PC-3 (cell line): ENCODE measurements around the gene BCAP29. TPM values are rescaled to one million over a fixed set of nuclear protein-coding genes. Genes with fewer than 3 reads are reported as not detected.

ENCODE experiments used
- ATAC-seq: fragments of 200-7000 bp; cut with Tn5 transposase; 2 replicates; pipeline ENCODE4 v1.9.1; 2020; ENCODE audit warnings: mild to moderate bottlenecking, moderate library complexity
- BruUV-seq: library from RNA; stranded (reverse); fragments of 400-500 nt; replicated peaks from 2 replicates; lab custom pipeline; 2021; lab: Mats Ljungman, UMichigan
- CTCF ChIA-PET: fragments of 300-600 bp; sonication (Branson Sonifier 250); formaldehyde crosslinking; loops from one replicate; lab custom pipeline; 2022; ENCODE audit warnings: antibody characterized with exemption; lab: Charles Lee
- POLR2A ChIA-PET: fragments of 300-600 bp; sonication (Branson Sonifier 250); formaldehyde crosslinking; loops from one replicate; lab custom pipeline; 2022; ENCODE audit warnings: antibody characterized with exemption; ENCODE audit not compliant: unreplicated experiment; lab: Charles Lee
- DNase-seq: peaks from one replicate; pipeline ENCODE4 v3.0.0-alpha.2; 2015
- H2AFZ ChIP-seq: fragments of 300-600 bp; sonication (generic); 2 replicates; pipeline ENCODE4 v1.6.0; 2016; ENCODE audit warnings: antibody characterized with exemption, low read length
- H3F3A ChIP-seq: fragments of 300-600 bp; sonication (generic); one replicate; pipeline ENCODE4 v1.6.0; 2017; ENCODE audit warnings: antibody characterized with exemption, low read length, control low read depth, mild to moderate bottlenecking; ENCODE audit not compliant: unreplicated experiment
- H3K27ac ChIP-seq: fragments of 300-600 bp; sonication (generic); 2 replicates; pipeline ENCODE4 v1.5.1; 2016; ENCODE audit warnings: mild to moderate bottlenecking, low read length
- H3K27me3 ChIP-seq: fragments of 300-600 bp; sonication (generic); 2 replicates; pipeline ENCODE4 v1.6.1; 2016; ENCODE audit warnings: low read length, mixed read lengths
- H3K36me3 ChIP-seq: fragments of 300-600 bp; sonication (generic); 2 replicates; pipeline ENCODE4 v1.6.1; 2016; ENCODE audit warnings: low read depth, mixed run types, low read length, mixed read lengths
- H3K4me1 ChIP-seq: fragments of 300-600 bp; sonication (generic); 2 replicates; pipeline ENCODE4 v1.5.1; 2016; ENCODE audit warnings: low read length; ENCODE audit not compliant: insufficient read depth
- H3K4me2 ChIP-seq: fragments of 300-600 bp; sonication (generic); 2 replicates; pipeline ENCODE4 v1.6.0; 2016; ENCODE audit warnings: low read length
- H3K4me3 ChIP-seq: fragments of 300-600 bp; sonication (generic); 2 replicates; pipeline ENCODE4 v1.5.1; 2016; ENCODE audit warnings: mild to moderate bottlenecking, low read length, mixed read lengths
- H3K79me2 ChIP-seq: fragments of 300-600 bp; sonication (generic); 2 replicates; pipeline ENCODE4 v1.6.1; 2017; ENCODE audit warnings: low read length, mixed read lengths
- H3K9ac ChIP-seq: fragments of 300-600 bp; sonication (generic); 2 replicates; pipeline ENCODE4 v1.6.0; 2016; ENCODE audit warnings: mild to moderate bottlenecking, low read length
- H3K9me2 ChIP-seq: fragments of 300-600 bp; sonication (generic); replicated peaks from 2 replicates; pipeline ENCODE4 v1.6.1; 2016; ENCODE audit warnings: mixed run types, low read length, mixed read lengths
- H3K9me3 ChIP-seq: fragments of 300-600 bp; sonication (generic); 2 replicates; pipeline ENCODE4 v1.6.1; 2016; ENCODE audit warnings: low read length, mixed read lengths
- H4K20me1 ChIP-seq: fragments of 300-600 bp; sonication (generic); 2 replicates; pipeline ENCODE4 v1.6.1; 2016; ENCODE audit warnings: low read length, mixed read lengths
- CTCF ChIP-seq: fragments of 300-600 bp; sonication (generic); conservative IDR thresholded peaks from 2 replicates; pipeline ENCODE4 v1.5.1; 2017; ENCODE audit warnings: antibody characterized with exemption, low read depth, mild to moderate bottlenecking, low read length
- EZH2 ChIP-seq: fragments of 300-600 bp; sonication (generic); IDR thresholded peaks from one replicate; pipeline ENCODE4 v1.6.1; 2017; ENCODE audit warnings: antibody characterized with exemption, mild to moderate bottlenecking, low read length; ENCODE audit not compliant: unreplicated experiment
- EZH2phosphoT487 ChIP-seq: fragments of 300-600 bp; sonication (generic); IDR thresholded peaks from 2 replicates; pipeline ENCODE4 v1.6.1; 2018; ENCODE audit warnings: mild to moderate bottlenecking, antibody characterized with exemption, low read length, borderline replicate concordance
- intact Hi-C: fragments of 100-400 bp; cut with micrococcal nuclease; formaldehyde crosslinking; loops from 2 replicates; pipeline ENCODE4 v1.9.0; 2023
- total RNA-seq: library from RNA; depleted of rRNA; stranded (reverse); fragments of >200 nt; gene quantifications from 2 replicates; pipeline ENCODE4 v1.2.3, GENCODE V29; 2014

BCAP29 gene
- total RNA-seq, 1 experiment from 2014 or later = 65.9 TPM

DNA sequence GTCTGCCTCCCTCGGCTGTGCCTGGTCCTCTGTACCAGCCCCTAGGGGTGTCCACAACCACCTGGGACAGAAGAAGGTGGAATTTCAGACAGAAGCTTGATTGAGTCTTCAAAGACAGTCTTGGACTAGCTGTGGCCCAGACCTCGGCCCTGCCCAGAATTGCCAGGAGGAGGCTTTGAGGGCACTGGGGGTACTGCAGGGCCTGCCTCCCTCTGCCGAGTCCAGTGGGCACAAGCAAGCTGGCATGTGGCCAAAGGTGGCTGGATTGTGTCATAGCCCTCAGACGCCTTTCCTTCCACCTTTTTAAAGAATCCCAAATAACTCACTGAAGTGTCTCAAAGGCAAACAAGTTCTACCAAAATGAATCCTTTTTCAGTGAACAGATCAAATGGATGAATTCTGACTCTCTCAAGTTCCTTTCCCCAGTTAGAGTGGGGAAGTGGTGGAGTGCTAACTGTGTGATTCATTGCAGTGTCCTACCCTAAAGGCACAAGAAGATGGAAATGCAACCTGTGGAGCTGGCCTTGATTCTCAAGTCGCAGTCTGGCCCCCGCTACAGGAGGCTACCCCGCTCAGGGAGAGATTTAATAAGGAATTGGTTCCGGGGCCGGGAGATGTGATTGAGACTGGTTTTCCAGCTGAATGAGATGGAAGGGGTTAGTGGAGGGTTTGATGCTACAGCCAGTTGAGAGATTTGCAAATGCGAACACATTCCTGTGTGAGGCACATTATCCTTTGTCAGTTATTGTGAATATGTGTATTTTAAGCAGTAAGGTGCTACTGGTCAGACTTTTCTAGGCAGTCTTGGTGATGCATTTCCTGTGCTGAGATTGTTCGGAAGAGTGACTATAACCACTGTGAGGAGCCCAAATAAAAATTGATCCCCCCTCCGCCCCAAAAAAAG, 51.8 kb downstream of the BCAP29 start:
- Histone ChIP-seq H4K20me1 (no peaks in the 10 kb centered on the region), H3K36me3 (no peaks in the 10 kb centered on the region), H3K79me2 (no peaks in the 10 kb centered on the region), H3K9ac (no peak overlapping the region), H3K4me3 (no peak overlapping the region), H3K4me1 (no peaks in the 10 kb centered on the region), H2AFZ (no peak overlapping the region), H3K9me2 (no peaks in the 10 kb centered on the region), H3F3A (no peaks in the 10 kb centered on the region), H3K9me3 (no peaks in the 10 kb centered on the region), H3K4me2 (no peak overlapping the region), H3K27me3 (no peaks in the 10 kb centered on the region), H3K27ac (no peak overlapping the region)
- TF ChIP-seq CTCF (no peak), EZH2 (no peak), EZH2phosphoT487 (no peak)
- intact Hi-C loops = no loop called here
- CTCF ChIA-PET = interaction anchor here (0.5 kb wide), 1 partner anchor 422 kb away, joined by 3 read pairs; no protein-coding TSS in a partner anchor
- no peak for DNase-seq
- BruUV-seq = no TSS peak
- POLR2A ChIA-PET = no interaction called here
- ATAC-seq = no peak

DNA sequence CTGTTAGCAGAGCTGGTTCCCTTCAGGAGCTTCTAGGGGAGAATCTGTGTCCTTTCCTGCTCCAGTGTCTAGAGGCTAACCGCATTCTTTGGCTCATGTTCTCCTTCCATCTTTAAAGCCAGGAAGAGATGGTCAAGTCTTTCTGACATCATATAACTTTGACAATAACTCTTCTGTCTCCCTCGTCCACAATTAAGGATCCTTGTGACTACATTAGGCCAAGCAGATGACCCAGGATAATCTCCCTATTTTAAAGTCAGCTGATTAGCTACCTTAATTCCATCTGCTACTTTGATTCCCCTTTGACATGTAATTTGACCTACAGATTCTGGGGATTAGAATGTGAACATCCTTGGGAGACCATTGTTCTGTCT, 52.4 kb downstream of the BCAP29 start:
- Histone ChIP-seq H2AFZ (no peak overlapping the region), H3K27me3 (no peaks in the 10 kb centered on the region), H3K27ac (no peak overlapping the region), H3K79me2 (no peaks in the 10 kb centered on the region), H3K4me3 (no peak overlapping the region), H3F3A (no peaks in the 10 kb centered on the region), H3K36me3 (no peaks in the 10 kb centered on the region), H4K20me1 (no peaks in the 10 kb centered on the region), H3K9ac (no peak overlapping the region), H3K4me1 (no peaks in the 10 kb centered on the region), H3K9me2 (no peaks in the 10 kb centered on the region), H3K4me2 (no peak overlapping the region), H3K9me3 (no peaks in the 10 kb centered on the region)
- CTCF ChIA-PET = interaction anchor here (0.5 kb wide), 1 partner anchor 422 kb away, joined by 3 read pairs; no protein-coding TSS in a partner anchor
- no peak for ATAC-seq
- no TSS peak for BruUV-seq
- intact Hi-C loops = no loop called here
- TF ChIP-seq EZH2phosphoT487 = no peak
- no peak for TF ChIP-seq EZH2
- TF ChIP-seq CTCF = no peak
- POLR2A ChIA-PET = no interaction called here
- no peak for DNase-seq

DNA sequence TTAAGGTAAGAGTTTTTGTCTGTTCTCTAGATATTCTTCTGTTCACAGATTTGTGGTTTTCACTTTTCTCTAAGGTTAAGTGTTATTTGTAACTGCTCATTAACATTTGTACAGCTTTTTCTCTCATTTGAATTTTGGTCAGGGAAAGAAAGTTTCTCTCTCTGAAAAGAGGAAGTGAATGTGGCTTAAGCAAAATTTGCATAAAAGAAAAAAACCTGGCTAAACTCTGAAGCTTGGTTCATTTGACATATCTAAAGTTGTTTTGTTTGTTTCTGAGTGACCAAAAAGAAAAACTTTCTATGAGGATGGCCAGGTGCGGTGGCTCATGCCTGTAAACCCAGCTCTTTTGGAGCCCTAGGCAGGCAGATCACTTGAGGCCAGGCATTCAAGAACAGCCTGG, 58.5 kb downstream of the BCAP29 start:
- CTCF ChIA-PET = no interaction called here

More for the DNA sequence above, 58.5 kb downstream of the BCAP29 start:
- Histone ChIP-seq H3F3A (no peaks in the 10 kb centered on the region), H3K36me3 (no peaks in the 10 kb centered on the region), H3K4me2 (no peak overlapping the region), H3K27ac (no peak overlapping the region), H3K27me3 (no peaks in the 10 kb centered on the region), H4K20me1 (no peaks in the 10 kb centered on the region), H3K4me1 (no peaks in the 10 kb centered on the region), H2AFZ (no peak overlapping the region), H3K9ac (no peak overlapping the region), H3K4me3 (no peak overlapping the region), H3K79me2 (no peaks in the 10 kb centered on the region), H3K9me2 (no peaks in the 10 kb centered on the region), H3K9me3 (no peaks in the 10 kb centered on the region)
- no peak for ATAC-seq
- POLR2A ChIA-PET = no interaction called here
- DNase-seq = no peak
- intact Hi-C loops = no loop called here
- no peak for TF ChIP-seq EZH2phosphoT487
- no peak for TF ChIP-seq CTCF
- no peak for TF ChIP-seq EZH2
- BruUV-seq = no TSS peak
